ENCODE measurements around the gene CATSPERZ.

DNA sequence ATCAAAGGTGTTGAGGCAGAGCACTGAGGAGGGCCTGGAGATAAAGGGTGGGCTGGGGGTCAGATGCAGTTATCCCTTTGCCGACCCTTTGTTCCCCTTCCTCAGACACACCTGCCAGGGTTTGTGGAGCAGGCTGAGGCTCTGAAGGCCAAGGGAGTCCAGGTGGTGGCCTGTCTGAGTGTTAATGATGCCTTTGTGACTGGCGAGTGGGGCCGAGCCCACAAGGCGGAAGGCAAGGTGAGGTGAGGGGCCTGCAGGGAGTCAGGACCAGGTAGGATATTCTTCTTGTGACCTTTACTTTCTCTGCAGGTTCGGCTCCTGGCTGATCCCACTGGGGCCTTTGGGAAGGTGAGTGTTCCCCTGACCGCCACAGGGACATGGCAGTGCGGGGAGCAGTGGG is 20.4 kb downstream of the CATSPERZ start:
- TF ChIP-seq, protein P1, sequence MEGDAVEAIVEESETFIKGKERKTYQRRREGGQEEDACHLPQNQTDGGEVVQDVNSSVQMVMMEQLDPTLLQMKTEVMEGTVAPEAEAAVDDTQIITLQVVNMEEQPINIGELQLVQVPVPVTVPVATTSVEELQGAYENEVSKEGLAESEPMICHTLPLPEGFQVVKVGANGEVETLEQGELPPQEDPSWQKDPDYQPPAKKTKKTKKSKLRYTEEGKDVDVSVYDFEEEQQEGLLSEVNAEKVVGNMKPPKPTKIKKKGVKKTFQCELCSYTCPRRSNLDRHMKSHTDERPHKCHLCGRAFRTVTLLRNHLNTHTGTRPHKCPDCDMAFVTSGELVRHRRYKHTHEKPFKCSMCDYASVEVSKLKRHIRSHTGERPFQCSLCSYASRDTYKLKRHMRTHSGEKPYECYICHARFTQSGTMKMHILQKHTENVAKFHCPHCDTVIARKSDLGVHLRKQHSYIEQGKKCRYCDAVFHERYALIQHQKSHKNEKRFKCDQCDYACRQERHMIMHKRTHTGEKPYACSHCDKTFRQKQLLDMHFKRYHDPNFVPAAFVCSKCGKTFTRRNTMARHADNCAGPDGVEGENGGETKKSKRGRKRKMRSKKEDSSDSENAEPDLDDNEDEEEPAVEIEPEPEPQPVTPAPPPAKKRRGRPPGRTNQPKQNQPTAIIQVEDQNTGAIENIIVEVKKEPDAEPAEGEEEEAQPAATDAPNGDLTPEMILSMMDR (IDR thresholded peaks at IDR 0.05) = no peak
- no peak for TF ChIP-seq POLR2A (IDR thresholded peaks at IDR 0.05)
- TF ChIP-seq POLR2AphosphoS5 (IDR thresholded peaks at IDR 0.05) = no peak
- TF ChIP-seq EP300 (IDR thresholded peaks at IDR 0.05; ENCODE audit: low read depth) = no peak

Data from transverse colon (tissue), 4 donors.